CD4-positive, alpha-beta T cell (primary cell): ENCODE data around the gene ADAMTS17. TPM values are rescaled to one million over a fixed set of nuclear protein-coding genes. Genes with fewer than 3 reads are reported as not detected.

Experiments
- ATAC-seq: fragments of 200-7000 bp; cut with Tn5 transposase; one replicate; pipeline ENCODE4 v1.10.0; 2022; ENCODE audit warnings: mild to moderate bottlenecking; ENCODE audit not compliant: poor library complexity
- CTCF ChIA-PET: fragments of 350-600 bp; sonication (Branson Sonifier 250); formaldehyde crosslinking; loops from one replicate; lab custom pipeline; 2021; ENCODE audit warnings: antibody characterized with exemption, inconsistent platforms; lab: Charles Lee
- POLR2A ChIA-PET: fragments of 350-600 bp; sonication (Branson Sonifier 250); formaldehyde crosslinking; loops from one replicate; lab custom pipeline; 2021; ENCODE audit warnings: antibody characterized with exemption, inconsistent platforms; lab: Charles Lee
- DNase-seq, 14 experiments: peaks; one replicate each; pipeline ENCODE4 v3.0.0-alpha.2; 2013 to 2020; ENCODE audit warnings: mixed read lengths in 2 of 14
- H3K27ac ChIP-seq, 2 donors: one replicate each; pipeline versions ENCODE4 v1.5.1 to v1.7.0; 2013; ENCODE audit warnings: low read length in 2 of 2, low read depth in 1 of 2, mild to moderate bottlenecking in 1 of 2
- H3K27me3 ChIP-seq, 2 experiments: 1 replicate in 1 of 2; 2 replicates in 1 of 2; pipeline versions ENCODE4 v1.6.1 to v1.7.0; 2013; ENCODE audit warnings: low read length in 2 of 2, control low read depth in 1 of 2, mild to moderate bottlenecking in 1 of 2, moderate library complexity in 1 of 2; ENCODE audit not compliant: insufficient read depth in 2 of 2, control insufficient read depth in 1 of 2
- H3K36me3 ChIP-seq: one replicate; pipeline ENCODE4 v1.6.1; 2013; ENCODE audit warnings: low read length, control low read depth; ENCODE audit not compliant: insufficient read depth
- H3K4me1 ChIP-seq: one replicate; pipeline ENCODE4 v1.6.1; 2013; ENCODE audit warnings: low read length, control low read depth; ENCODE audit not compliant: insufficient read depth
- H3K4me3 ChIP-seq: one replicate; pipeline ENCODE4 v1.5.1; 2013; ENCODE audit warnings: mild to moderate bottlenecking, low read length, moderate library complexity
- H3K9me3 ChIP-seq, 2 experiments: 1 replicate in 1 of 2; 2 replicates in 1 of 2; pipeline versions ENCODE4 v1.6.1 to v1.7.0; 2013; ENCODE audit warnings: low read length in 2 of 2, mild to moderate bottlenecking in 2 of 2, control low read depth in 1 of 2, moderate library complexity in 1 of 2; ENCODE audit not compliant: control insufficient read depth in 1 of 2, insufficient read depth in 1 of 2
- H3K27ac Mint-ChIP-seq: one replicate; pipeline ENCODE4 v1.8.0; 2020; ENCODE audit warnings: mixed read lengths
- H3K27me3 Mint-ChIP-seq: one replicate; pipeline ENCODE4 v1.8.0; 2021; ENCODE audit warnings: mixed read lengths
- H3K36me3 Mint-ChIP-seq: one replicate; pipeline ENCODE4 v1.8.0; 2021; ENCODE audit warnings: low read depth, mixed read lengths
- H3K4me1 Mint-ChIP-seq: one replicate; pipeline ENCODE4 v1.8.0; 2021; ENCODE audit warnings: low read depth, mixed read lengths
- H3K4me3 Mint-ChIP-seq: one replicate; pipeline ENCODE4 v1.8.0; 2020; ENCODE audit warnings: mild to moderate bottlenecking, mixed read lengths
- H3K9me3 Mint-ChIP-seq: one replicate; pipeline ENCODE4 v1.8.0; 2020; ENCODE audit warnings: mixed read lengths
- CTCF ChIP-seq: fragments of 200-600 bp; IDR thresholded peaks from one replicate; pipeline ENCODE4 v1.8.0; 2022; ENCODE audit warnings: antibody characterized with exemption, mild to moderate bottlenecking
- intact Hi-C, 2 experiments: fragments of 100-400 bp; cut with DNase I in 1 of 2; cut with micrococcal nuclease in 1 of 2; formaldehyde crosslinking; loops; one replicate each; pipeline versions ENCODE4 v1.15.1 to v1.9.0; 2023 to 2025; cut with DNase I, micrococcal nuclease
- total RNA-seq, 174 experiments: library from RNA in 2 of 174; stranded (reverse) in 2 of 174; gene quantifications; one replicate each; pipeline ENCODE4 v1.2.3 and lab custom pipeline; 2021 to 2026

Gene ADAMTS17
- total RNA-seq, 2 experiments from 2014 or later: 9.9 to 13.2 TPM

GRCh38 chr15:100372739-100373119 lies 31.0 kb upstream of the ADAMTS17 start:
- no peak overlapping the region for H3K27ac Mint-ChIP-seq
- ATAC-seq: no peak
- TF ChIP-seq CTCF: no peak
- no peaks in the 10 kb centered on the region for H3K4me1 Mint-ChIP-seq
- peaks cover 4% of the 10 kb centered on the region for H3K36me3 Mint-ChIP-seq
- H3K27me3 Mint-ChIP-seq: peaks cover 56% of the 10 kb centered on the region
- peaks cover 14% of the 10 kb centered on the region for H3K9me3 Mint-ChIP-seq
- peak in 1 of 14 experiments; percentile 7 for DNase-seq
- Histone ChIP-seq H3K4me1 (peaks cover 7% of the 10 kb centered on the region), H3K36me3 (no peaks in the 10 kb centered on the region), H3K27me3 (peaks cover 21 to 26% of the 10 kb centered on the region in 2 experiments), H3K4me3 (no peak overlapping the region), H3K27ac (no peak overlapping the region), H3K9me3 (peaks cover 4 to 5% of the 10 kb centered on the region in 2 experiments)
- CTCF ChIA-PET: no interaction called here
- intact Hi-C loops: no loop called here
- POLR2A ChIA-PET: no interaction called here
- H3K4me3 Mint-ChIP-seq: no peak overlapping the region

- Mint-ChIP-seq H3K9me3 (no peaks in the 10 kb centered on the region), H3K27me3 (peaks cover 86% of the 10 kb centered on the region), H3K36me3 (no peaks in the 10 kb centered on the region), H3K4me3 (no peak overlapping the region), H3K27ac (no peak overlapping the region), H3K4me1 (peaks cover 4% of the 10 kb centered on the region)
- Histone ChIP-seq H3K4me3 (no peak overlapping the region), H3K4me1 (peaks cover 2% of the 10 kb centered on the region), H3K9me3 (peaks cover 0 to 3% of the 10 kb centered on the region in 2 experiments), H3K27ac (no peak overlapping the region), H3K36me3 (no peaks in the 10 kb centered on the region), H3K27me3 (peaks cover 14 to 19% of the 10 kb centered on the region in 2 experiments)
- POLR2A ChIA-PET: no interaction called here
- ATAC-seq (no peak), DNase-seq (no peak)
- intact Hi-C loops: no loop called here
- CTCF ChIA-PET: no interaction called here
- TF ChIP-seq CTCF: no peak
Measured at GRCh38 chr15:100355342-100355741, 13.6 kb upstream of the ADAMTS17 start.

GRCh38 chr15:100353449-100353848 lies 11.7 kb upstream of the ADAMTS17 start:
- CTCF ChIA-PET: interaction anchor here (0.9 to 1.2 kb wide), 2 partner anchors 9 to 11 kb away, joined by 3 to 4 read pairs; partner anchors contain the start of gene ADAMTS17
- DNase-seq: peak in 1 of 14 experiments; percentile 46

More at GRCh38 chr15:100353449-100353848, 11.7 kb upstream of the ADAMTS17 start:
- peaks cover 0 to 3% of the 10 kb centered on the region in 2 experiments for H3K9me3 ChIP-seq
- peaks cover 13% of the 10 kb centered on the region for H3K4me1 Mint-ChIP-seq
- peaks cover 67% of the 10 kb centered on the region for H3K27me3 Mint-ChIP-seq
- ATAC-seq: no peak
- peaks cover 14 to 19% of the 10 kb centered on the region in 2 experiments for H3K27me3 ChIP-seq
- no peak overlapping the region for H3K4me3 ChIP-seq
- no peak overlapping the region for H3K27ac Mint-ChIP-seq
- no peaks in the 10 kb centered on the region for H3K36me3 Mint-ChIP-seq
- no peak for TF ChIP-seq CTCF
- H3K4me1 ChIP-seq: peaks cover 14% of the 10 kb centered on the region
- no peaks in the 10 kb centered on the region for H3K36me3 ChIP-seq
- POLR2A ChIA-PET: no interaction called here
- intact Hi-C loops: loop anchor here in 1 of 2 experiments (5.0 kb wide), 1 partner anchor 654 kb away; no protein-coding TSS in a partner anchor
- H3K27ac ChIP-seq: no peak overlapping the region
- no peak overlapping the region for H3K4me3 Mint-ChIP-seq
- no peaks in the 10 kb centered on the region for H3K9me3 Mint-ChIP-seq
